GM12873 (cell line): ENCODE results near the gene RHO.

Source experiments
- CTCF ChIP-seq: IDR thresholded peaks from 2 replicates; pipeline ENCODE4 v1.5.1; 2012; ENCODE audit warnings: low read depth, mild to moderate bottlenecking, moderate library complexity, low read length, control low read depth; ENCODE audit not compliant: insufficient read depth; ENCODE audit errors: missing control alignments

The RHO gene

GRCh38 chr3:129503471-129504291 is 24.8 kb upstream of the RHO start:
- no peak for TF ChIP-seq CTCF

- TF ChIP-seq CTCF: no peak
Observed at GRCh38 chr3:129504471-129505100, 23.9 kb upstream of the RHO start.

GRCh38 chr3:129505341-129505740 is 23.1 kb upstream of the RHO start:
- no peak for TF ChIP-seq CTCF

- TF ChIP-seq CTCF: no peak
Observed at GRCh38 chr3:129506231-129506742, 22.2 kb upstream of the RHO start.

GRCh38 chr3:129507181-129507831 is 21.1 kb upstream of the RHO start:
- no peak for TF ChIP-seq CTCF

- TF ChIP-seq CTCF: no peak
Observed at GRCh38 chr3:129512595-129512994, 15.8 kb upstream of the RHO start.

- TF ChIP-seq CTCF: no peak
Observed at GRCh38 chr3:129513705-129514104, 14.7 kb upstream of the RHO start.
